Left lung (tissue), 10 donors: ENCODE measurements around the gene TRIP13. TPM values are rescaled to one million over a fixed set of nuclear protein-coding genes. Genes with fewer than 3 reads are reported as not detected.

ENCODE experiments used
- ATAC-seq: fragments of 200-7000 bp; cut with Tn5 transposase; one replicate; pipeline ENCODE4 v1.9.1; 2020; ENCODE audit warnings: moderate library complexity
- DNase-seq, 4 donors: peaks; one replicate each; pipeline ENCODE4 v3.0.0-alpha.2; 2013 to 2020
- H3K27ac ChIP-seq, 2 donors: fragments of 200-600 bp; sonication (generic) in 1 of 2; one replicate each; pipeline versions ENCODE4 v1.5.0 to v1.8.0; 2020 to 2021
- H3K27me3 ChIP-seq, 2 donors: fragments of 200-600 bp; sonication (generic) in 1 of 2; one replicate each; pipeline versions ENCODE4 v1.5.0 to v1.8.0; 2020 to 2021
- H3K36me3 ChIP-seq, 2 donors: fragments of 200-600 bp; sonication (generic) in 1 of 2; one replicate each; pipeline versions ENCODE4 v1.5.0 to v1.8.0; 2020 to 2021
- H3K4me1 ChIP-seq, 2 donors: fragments of 200-600 bp; one replicate each; pipeline ENCODE4 v1.8.0; 2021
- H3K4me3 ChIP-seq, 2 donors: fragments of 200-600 bp; sonication (generic) in 1 of 2; one replicate each; pipeline versions ENCODE4 v1.5.0 to v1.8.0; 2020 to 2021; ENCODE audit warnings: mild to moderate bottlenecking in 1 of 2
- H3K9me3 ChIP-seq, 2 donors: fragments of 200-600 bp; sonication (generic) in 1 of 2; one replicate each; pipeline versions ENCODE4 v1.5.0 to v1.8.0; 2020 to 2021
- CTCF ChIP-seq, 2 donors: fragments of 200-600 bp; sonication (generic) in 1 of 2; IDR thresholded peaks; one replicate each; pipeline versions ENCODE4 v1.5.0 to v1.8.0; 2021; ENCODE audit warnings: antibody characterized with exemption in 2 of 2
- intact Hi-C, 2 donors: fragments of 100-400 bp; cut with DNase I; formaldehyde crosslinking; loops; one replicate each; pipeline versions ENCODE4 v1.11.2 to v1.14.2; 2022
- polyA plus RNA-seq, 6 donors: library from polyadenylated mRNA; unstranded; fragments of 120-200 nt; gene quantifications; one replicate each; pipeline ENCODE4 v1.2.1, GENCODE V29; 2013; ENCODE audit not compliant: insufficient read length in 6 of 6
- total RNA-seq, 2 donors: library from RNA; stranded (reverse); fragmentation: NEBNext Ultra II Directional; extraction: Animal tissue kit (Norgen Biotek cat#: 25700); gene quantifications; one replicate each; pipeline ENCODE4 v1.2.1, GENCODE V29; 2021
- donor health status: DM: no; HTN: yes; CAD: no.
- donor health status: DM: no; HTN: no; CAD: no.

Gene TRIP13
- total and polyA plus RNA-seq, 8 donors, result 4.3 to 17.4 (median 12.2) TPM

- H3K9me3 ChIP-seq, result no peaks in the 10 kb centered on the region
- TF ChIP-seq CTCF (IDR thresholded peaks at IDR 0.05), result no peak
- intact Hi-C loops, result no loop called here
Measured at GRCh38 chr5:885529-885928, 7.2 kb upstream of the TRIP13 start.

GRCh38 chr5:886036-886435 is 6.6 kb upstream of the TRIP13 start:
- no peak for DNase-seq
- H3K27ac ChIP-seq, result no peak overlapping the region
- no peaks in the 10 kb centered on the region for H3K27me3 ChIP-seq
- H3K4me3 ChIP-seq, result no peak overlapping the region
- TF ChIP-seq CTCF (IDR thresholded peaks at IDR 0.05), result no peak
- intact Hi-C loops, result no loop called here
- H3K9me3 ChIP-seq, result no peaks in the 10 kb centered on the region
- peaks cover 0 to 11% of the 10 kb centered on the region in 2 donors for H3K4me1 ChIP-seq
- no peak for ATAC-seq
- peaks cover 3 to 100% of the 10 kb centered on the region in 2 donors for H3K36me3 ChIP-seq

More at GRCh38 chr5:885529-885928, 7.2 kb upstream of the TRIP13 start:
- peak; percentile 41 for ATAC-seq
- Histone ChIP-seq H3K36me3 (peaks cover 3 to 100% of the 10 kb centered on the region in 2 donors), H3K4me1 (peaks cover 0 to 6% of the 10 kb centered on the region in 2 donors), H3K27me3 (no peaks in the 10 kb centered on the region), H3K4me3 (no peak overlapping the region), H3K27ac (no peak overlapping the region)
- no peak for DNase-seq

GRCh38 chr5:886716-887325 is 5.9 kb upstream of the TRIP13 start:
- Histone ChIP-seq H3K27me3 (no peaks in the 10 kb centered on the region), H3K27ac (no peak overlapping the region), H3K36me3 (peaks cover 3 to 96% of the 10 kb centered on the region in 2 donors), H3K4me1 (peaks cover 5 to 18% of the 10 kb centered on the region in 2 donors), H3K4me3 (no peak overlapping the region), H3K9me3 (no peaks in the 10 kb centered on the region)
- intact Hi-C loops, result no loop called here
- DNase-seq (no peak), ATAC-seq (no peak)
- TF ChIP-seq CTCF (IDR thresholded peaks at IDR 0.05), result no peak

- no peak for DNase-seq
- intact Hi-C loops, result no loop called here
- Histone ChIP-seq H3K4me1 (peaks cover 5 to 25% of the 10 kb centered on the region in 2 donors), H3K27ac (no peak overlapping the region), H3K9me3 (no peaks in the 10 kb centered on the region), H3K27me3 (no peaks in the 10 kb centered on the region), H3K4me3 (no peak overlapping the region), H3K36me3 (peaks cover 3 to 83% of the 10 kb centered on the region in 2 donors)
- no peak for ATAC-seq
- no peak for TF ChIP-seq CTCF (IDR thresholded peaks at IDR 0.05)
Measured at GRCh38 chr5:887947-888637, 4.6 kb upstream of the TRIP13 start.

GRCh38 chr5:888638-889035 is 4.0 kb upstream of the TRIP13 start:
- Histone ChIP-seq H3K9me3 (no peaks in the 10 kb centered on the region), H3K27me3 (no peaks in the 10 kb centered on the region), H3K4me3 (no peak overlapping the region), H3K36me3 (peaks cover 3 to 78% of the 10 kb centered on the region in 2 donors), H3K27ac (no peak overlapping the region), H3K4me1 (peaks cover 5 to 30% of the 10 kb centered on the region in 2 donors)
- DNase-seq, result no peak
- no peak for TF ChIP-seq CTCF (IDR thresholded peaks at IDR 0.05)
- no peak for ATAC-seq
- intact Hi-C loops, result no loop called here
